GM12878 (cell line): Measurements from ENCODE around the gene GDAP2. TPM values are rescaled to one million over a fixed set of nuclear protein-coding genes. Genes with fewer than 3 reads are reported as not detected.

ENCODE experiments used
- ATAC-seq: fragments of 200-7000 bp; cut with Tn5 transposase; 3 replicates; pipeline ENCODE4 v1.9.1; 2020; ENCODE audit warnings: mild to moderate bottlenecking, moderate library complexity
- BruUV-seq: library from RNA; stranded (reverse); fragments of 400-500 nt; replicated peaks from 2 replicates; lab custom pipeline; 2021; lab: Mats Ljungman, UMichigan
- CTCF ChIA-PET: fragments of 300-600 bp; sonication (Branson Sonifier 250); formaldehyde crosslinking; extraction: SDS; loops from one replicate; lab custom pipeline; 2021; ENCODE audit warnings: inconsistent platforms; lab: Yijun Ruan, JAX
- POLR2A ChIA-PET: fragments of 350-600 bp; formaldehyde crosslinking; extraction: SDS; loops from one replicate; lab custom pipeline; 2021; ENCODE audit warnings: inconsistent platforms; lab: Charles Lee
- RAD21 ChIA-PET: fragments of 300-600 bp; sonication (Branson Sonifier 250); formaldehyde crosslinking; loops from one replicate; lab custom pipeline; 2023; ENCODE audit warnings: antibody characterized with exemption; ENCODE audit not compliant: unreplicated experiment; lab: Charles Lee
- SMC1A ChIA-PET: fragments of 300-600 bp; sonication (Branson Sonifier 250); formaldehyde crosslinking; loops from one replicate; lab custom pipeline; 2023; ENCODE audit not compliant: unreplicated experiment, uncharacterized antibody; lab: Charles Lee
- DNase-seq: peaks from one replicate; pipeline ENCODE4 v3.0.0-alpha.2; 2011; ENCODE audit warnings: low read depth, low spot score
- FAIRE-seq: peaks from 3 replicates; lab custom pipeline; 2011; peaks lifted over from hg19 to GRCh38; lab: Jason Lieb, UNC
- H2AFZ ChIP-seq: 2 replicates; pipeline ENCODE4 v1.6.0; 2011; ENCODE audit warnings: low read depth, low read length, control low read depth; ENCODE audit not compliant: control insufficient read depth
- H3K27ac ChIP-seq: 2 replicates; pipeline ENCODE4 v1.5.1; 2011; ENCODE audit warnings: control low read depth; ENCODE audit not compliant: control insufficient read depth, insufficient read depth
- H3K27me3 ChIP-seq, 2 experiments: replicated peaks in 1 of 2; 2 replicates each; pipeline versions ENCODE4 v1.6.0 to v1.6.1; 2011; ENCODE audit warnings: low read length in 1 of 2; ENCODE audit not compliant: control insufficient read depth in 2 of 2, insufficient read depth in 2 of 2
- H3K36me3 ChIP-seq, 2 experiments: 2 replicates each; pipeline ENCODE4 v1.5.1; 2011; ENCODE audit warnings: low read length in 1 of 2; ENCODE audit not compliant: control insufficient read depth in 2 of 2, insufficient read depth in 2 of 2
- H3K4me1 ChIP-seq: 2 replicates; pipeline ENCODE4 v1.6.1; 2011; ENCODE audit warnings: mild to moderate bottlenecking, low read length, moderate library complexity, mixed read lengths; ENCODE audit not compliant: control insufficient read depth, insufficient read depth
- H3K4me2 ChIP-seq: 2 replicates; pipeline ENCODE4 v1.6.0; 2011; ENCODE audit warnings: control low read depth; ENCODE audit not compliant: control insufficient read depth, insufficient read depth
- H3K4me3 ChIP-seq: fragments of 200-600 bp; sonication (generic); 2 replicates; pipeline ENCODE4 v1.5.1; 2016
- H3K79me2 ChIP-seq: 2 replicates; pipeline ENCODE4 v1.6.0; 2011; ENCODE audit warnings: low read length; ENCODE audit not compliant: control insufficient read depth, insufficient read depth
- H3K9ac ChIP-seq: 2 replicates; pipeline ENCODE4 v1.8.0; 2011; ENCODE audit warnings: low read length, control low read depth, mixed read lengths; ENCODE audit not compliant: control insufficient read depth, insufficient read depth
- H3K9me3 ChIP-seq: replicated peaks from 3 replicates; pipeline ENCODE4 v1.5.1; 2011; ENCODE audit warnings: mild to moderate bottlenecking, low read length; ENCODE audit not compliant: control insufficient read depth, insufficient read depth
- H4K20me1 ChIP-seq: 2 replicates; pipeline ENCODE4 v1.6.0; 2011; ENCODE audit not compliant: control insufficient read depth, insufficient read depth
- BCLAF1 ChIP-seq: fragments of 450-650 bp; IDR thresholded peaks from 2 replicates; pipeline ENCODE4 v1.6.1; 2017; ENCODE audit warnings: antibody characterized with exemption, mild to moderate bottlenecking, moderate library complexity
- EED ChIP-seq: sonication (generic); IDR thresholded peaks from 2 replicates; pipeline ENCODE4 v1.6.1; 2016; ENCODE audit warnings: antibody characterized with exemption, low read depth
- TARDBP ChIP-seq: IDR thresholded peaks from 2 replicates; pipeline ENCODE4 v1.6.1; 2016; ENCODE audit warnings: borderline replicate concordance
- YY1 ChIP-seq: IDR thresholded peaks from 2 replicates; pipeline ENCODE4 v1.6.1; 2011; ENCODE audit warnings: low read depth, mild to moderate bottlenecking, low read length
- ZBTB11 ChIP-seq: fragments of 450-650 bp; formaldehyde crosslinking; IDR thresholded peaks from 2 replicates; pipeline ENCODE4 v1.5.0; 2022; ENCODE audit warnings: mild to moderate bottlenecking, missing genetic modification characterization
- ZBTB33 ChIP-seq: fragments of 450-650 bp; IDR thresholded peaks from 2 replicates; pipeline ENCODE4 v1.6.1; 2017; ENCODE audit warnings: mild to moderate bottlenecking
- WGBS: methylation state at CpG from one replicate; pipeline ENCODE4 v1.1.6; 2016; ENCODE audit warnings: low lambda C conversion rate; ENCODE audit not compliant: insufficient replicate concordance, insufficient coverage; ENCODE audit errors: missing lambda C conversion rate; 5-methylcytosine and 5-hydroxymethylcytosine counted together
- in situ Hi-C: fragments of 300-500 bp; cut with MboI; formaldehyde crosslinking; loops from 9 replicates; pipeline ENCODE4 v1.14.3; 2018; ENCODE audit warnings: mixed read lengths
- intact Hi-C: fragments of 100-400 bp; cut with micrococcal nuclease; formaldehyde crosslinking; loops from one replicate; pipeline ENCODE4 v1.14.2; 2022; ENCODE audit not compliant: unreplicated experiment
- polyA plus RNA-seq, 11 experiments: library from polyadenylated mRNA; depleted of rRNA in 4 of 11; unstranded in 6 of 11; stranded (reverse) in 5 of 11; fragments of >200 nt; fragmentation: Nextera tagmentation in 4 of 11; fragmentation: Illumina TruSeq in 1 of 11; extraction: Ambion mirVana in 4 of 11; extraction: Trizol in 1 of 11; gene quantifications; 1 replicate in 1 of 11; 2 replicates in 10 of 11; pipeline versions ENCODE4 v1.2.1 to v1.2.3, GENCODE V29; 2011 to 2016; ENCODE audit warnings: inconsistent platforms in 2 of 11, missing spikeins in 2 of 11, low read depth in 1 of 11
- total RNA-seq, 4 experiments: library from RNA; depleted of rRNA in 3 of 4; stranded (reverse); fragments of >200 nt in 3 of 4; fragmentation: Illumina TruSeq in 1 of 4; extraction: Trizol in 1 of 4; gene quantifications; 2 replicates each; pipeline versions ENCODE4 v1.2.1 to v1.2.3, GENCODE V29; 2013 to 2021

Gene GDAP2
- total and polyA plus RNA-seq, 10 of the 15 experiments (the other 5 are each of a cell fraction or from before 2014, with no cell fraction given) = 2.6 to 19.2 (median 11.4) TPM

GRCh38 chr1:117886101-117886795 lies 43.2 kb downstream of the GDAP2 start:
- H2AFZ ChIP-seq = no peak overlapping the region
- no peaks in the 10 kb centered on the region for H4K20me1 ChIP-seq
- SMC1A ChIA-PET = interaction anchor here (1.6 kb wide), 1 partner anchor 10 kb away, joined by 5 read pairs; no protein-coding TSS in a partner anchor
- CTCF ChIA-PET = interaction anchor here (2.2 kb wide), 1 partner anchor 9 kb away, joined by 6 read pairs; no protein-coding TSS in a partner anchor
- DNase-seq (no peak), FAIRE-seq (no peak), ATAC-seq (no peak)
- no peak overlapping the region for H3K4me2 ChIP-seq
- H3K27ac ChIP-seq = no peak overlapping the region
- H3K4me3 ChIP-seq = no peak overlapping the region
- POLR2A ChIA-PET = no interaction called here
- TF ChIP-seq BCLAF1 (no peak), ZBTB33 (no peak), TARDBP (no peak), YY1 (no peak), EED (no peak), ZBTB11 (CRISPR knock-in tag) (no peak)
- intact Hi-C loops (no loop called here), in situ Hi-C loops (no loop called here)
- no peaks in the 10 kb centered on the region for H3K9me3 ChIP-seq
- no peak overlapping the region for H3K9ac ChIP-seq
- no peaks in the 10 kb centered on the region for H3K27me3 ChIP-seq
- H3K79me2 ChIP-seq = no peaks in the 10 kb centered on the region
- 96% methylated on average over 2 of the region's 2 CpGs for WGBS
- RAD21 ChIA-PET = no interaction called here
- H3K36me3 ChIP-seq = no peaks in the 10 kb centered on the region; a peak in 1 of 4 replicates
- BruUV-seq = no TSS peak
- no peaks in the 10 kb centered on the region for H3K4me1 ChIP-seq
